OCI-LY3 (cell line): ENCODE measurements around the gene GGCT.

Source experiments
- H2AFZ ChIP-seq: fragments of 200-600, 300-600 bp; shearing (Covaris generic); 2 replicates; pipeline ENCODE4 v1.6.0; 2014; ENCODE audit warnings: antibody characterized with exemption, low read depth, low read length
- H3K27ac ChIP-seq: fragments of 200-600, 300-600 bp; sonication (generic); 2 replicates; pipeline ENCODE4 v1.5.1; 2014; ENCODE audit warnings: mild to moderate bottlenecking, low read length, moderate library complexity, mixed read lengths
- H3K27me3 ChIP-seq: fragments of 200-600, 300-600 bp; sonication (generic); 2 replicates; pipeline ENCODE4 v1.6.1; 2014; ENCODE audit warnings: low read depth, low read length, mixed read lengths
- H3K36me3 ChIP-seq: fragments of 200-600, 300-600 bp; sonication (generic); replicated peaks from 2 replicates; pipeline ENCODE3; 2014; ENCODE audit warnings: low read depth, low read length, mixed read lengths
- H3K4me1 ChIP-seq: fragments of 300-600, 200-600 bp; sonication (generic); 2 replicates; pipeline ENCODE4 v1.6.1; 2014; ENCODE audit warnings: low read length, mixed read lengths
- H3K4me2 ChIP-seq: fragments of 200-600, 300-600 bp; sonication (generic); 2 replicates; pipeline ENCODE4 v1.6.1; 2014; ENCODE audit warnings: low read length, mixed read lengths
- H3K4me3 ChIP-seq: fragments of 300-600, 200-600 bp; sonication (generic); 2 replicates; pipeline ENCODE4 v1.5.1; 2014; ENCODE audit warnings: antibody characterized with exemption, mild to moderate bottlenecking, low read length, moderate library complexity
- H3K79me2 ChIP-seq: fragments of 300-600, 200-600 bp; shearing (Covaris generic); 2 replicates; pipeline ENCODE4 v1.6.1; 2014; ENCODE audit warnings: mild to moderate bottlenecking, low read length, mixed read lengths
- H3K9ac ChIP-seq: fragments of 300-600, 200-600 bp; shearing (Covaris generic); 2 replicates; pipeline ENCODE4 v1.6.0; 2014; ENCODE audit warnings: mild to moderate bottlenecking, low read length, moderate library complexity
- H3K9me3 ChIP-seq: fragments of 200-600, 300-600 bp; shearing (Covaris generic); 2 replicates; pipeline ENCODE4 v1.6.1; 2014; ENCODE audit warnings: low read length, mixed read lengths; ENCODE audit not compliant: insufficient read depth
- H4K20me1 ChIP-seq: fragments of 200-600, 300-600 bp; sonication (generic); 2 replicates; pipeline ENCODE4 v1.6.1; 2016; ENCODE audit warnings: low read length, mixed read lengths; ENCODE audit not compliant: insufficient read depth
- CTCF ChIP-seq: fragments of 200-600, 300-600 bp; sonication (generic); IDR thresholded peaks from 2 replicates; pipeline ENCODE4 v1.5.1; 2014; ENCODE audit warnings: antibody characterized with exemption, low read length, low read depth
- EZH2phosphoT487 ChIP-seq: fragments of 200-600 bp; shearing (Covaris generic); IDR thresholded peaks from 2 replicates; pipeline ENCODE4 v1.6.1; 2018; ENCODE audit warnings: antibody characterized with exemption, mixed run types, low read depth

The GGCT gene

GRCh38 chr7:30476459-30477145 is 28.0 kb downstream of the GGCT start:
- Histone ChIP-seq H3K4me2 (no peak overlapping the region), H2AFZ (no peak overlapping the region), H4K20me1 (no peaks in the 10 kb centered on the region), H3K79me2 (no peaks in the 10 kb centered on the region), H3K4me1 (peaks cover 12% of the 10 kb centered on the region; the same call in 1 of the 2 replicates), H3K9ac (no peak overlapping the region), H3K36me3 (no peaks in the 10 kb centered on the region), H3K27me3 (no peaks in the 10 kb centered on the region), H3K9me3 (no peaks in the 10 kb centered on the region), H3K27ac (no peak overlapping the region), H3K4me3 (no peak overlapping the region)
- no peak for TF ChIP-seq EZH2phosphoT487
- no peak for TF ChIP-seq CTCF

- Histone ChIP-seq H3K4me3 (no peak overlapping the region), H3K4me1 (peaks cover 12% of the 10 kb centered on the region; the same call in 1 of the 2 replicates), H4K20me1 (no peaks in the 10 kb centered on the region), H3K9ac (no peak overlapping the region), H3K9me3 (no peaks in the 10 kb centered on the region), H3K27me3 (no peaks in the 10 kb centered on the region), H2AFZ (no peak overlapping the region), H3K4me2 (no peak overlapping the region), H3K36me3 (no peaks in the 10 kb centered on the region), H3K27ac (no peak overlapping the region), H3K79me2 (no peaks in the 10 kb centered on the region)
- TF ChIP-seq CTCF (no peak), EZH2phosphoT487 (no peak)
Measured at GRCh38 chr7:30475580-30475979, 29.0 kb downstream of the GGCT start.

GRCh38 chr7:30474893-30475292 is 29.7 kb downstream of the GGCT start:
- H3K79me2 ChIP-seq: no peaks in the 10 kb centered on the region

GRCh38 chr7:30474485-30474884 is 30.1 kb downstream of the GGCT start:
- Histone ChIP-seq H2AFZ (no peak overlapping the region), H4K20me1 (no peaks in the 10 kb centered on the region), H3K4me3 (no peak overlapping the region), H3K9ac (no peak overlapping the region), H3K36me3 (no peaks in the 10 kb centered on the region), H3K27me3 (no peaks in the 10 kb centered on the region), H3K27ac (no peak overlapping the region), H3K79me2 (no peaks in the 10 kb centered on the region), H3K9me3 (no peaks in the 10 kb centered on the region), H3K4me2 (no peak overlapping the region), H3K4me1 (peaks cover 11% of the 10 kb centered on the region; the same call in 1 of the 2 replicates)
- no peak for TF ChIP-seq CTCF
- TF ChIP-seq EZH2phosphoT487: no peak

More at GRCh38 chr7:30474893-30475292, 29.7 kb downstream of the GGCT start:
- Histone ChIP-seq H3K4me2 (no peak overlapping the region), H3K9ac (no peak overlapping the region), H3K4me1 (peaks cover 12% of the 10 kb centered on the region; the same call in 1 of the 2 replicates), H2AFZ (no peak overlapping the region), H3K27ac (no peak overlapping the region), H3K27me3 (no peaks in the 10 kb centered on the region), H3K36me3 (no peaks in the 10 kb centered on the region), H3K4me3 (no peak overlapping the region), H4K20me1 (no peaks in the 10 kb centered on the region), H3K9me3 (no peaks in the 10 kb centered on the region)
- TF ChIP-seq CTCF (no peak), EZH2phosphoT487 (no peak)
